SU-DHL-6 (cell line): Measurements from ENCODE around the gene DROSHA.

Experiments used
- CTCF ChIP-seq: fragments of 200-600 bp; sonication (generic); IDR thresholded peaks from one replicate; pipeline ENCODE4 v1.5.1; 2017; ENCODE audit warnings: antibody characterized with exemption, mild to moderate bottlenecking, low read length, moderate library complexity; ENCODE audit not compliant: insufficient read depth, poor library complexity, severe bottlenecking
- EZH2phosphoT487 ChIP-seq: fragments of 200-600 bp; sonication (generic), shearing (Covaris generic); conservative IDR thresholded peaks from 2 replicates; pipeline ENCODE4 v1.6.1; 2018; ENCODE audit warnings: mild to moderate bottlenecking, antibody characterized with exemption, low read length, moderate library complexity, mixed read lengths

GRCh38 chr5:31487506-31487905, 44.4 kb downstream of the DROSHA start:
- no peak for TF ChIP-seq CTCF
- TF ChIP-seq EZH2phosphoT487, result no peak
